HepG2 (cell line): ENCODE results near the gene TRRAP.

Experiments
- CEBPG ChIP-seq: IDR thresholded peaks from 2 replicates; pipeline ENCODE4 v1.6.1; 2016
- CHD4 ChIP-seq: fragments of 200-600 bp; sonication (generic); IDR thresholded peaks from 2 replicates; pipeline ENCODE4 v1.7.0; 2017; ENCODE audit warnings: mild to moderate bottlenecking, low read length, borderline replicate concordance
- FOXK2 ChIP-seq: fragments of 450-650 bp; IDR thresholded peaks from 2 replicates; pipeline ENCODE4 v1.6.1; 2016
- HMGXB4 ChIP-seq, 2 experiments: sonication (generic) in 1 of 2; formaldehyde crosslinking in 1 of 2; IDR thresholded peaks; 2 replicates each; pipeline versions ENCODE4 v1.4.0 to v1.6.1; 2018 to 2020; ENCODE audit warnings: missing genetic modification reagents in 2 of 2, borderline replicate concordance in 1 of 2, low read depth in 1 of 2, mild to moderate bottlenecking in 1 of 2, missing biosample characterization in 1 of 2
- JUNB ChIP-seq: sonication (generic); formaldehyde crosslinking; IDR thresholded peaks from 2 replicates; pipeline ENCODE4 v1.8.0; 2022; ENCODE audit warnings: missing genetic modification reagents, mild to moderate bottlenecking, borderline replicate concordance
- NR3C1 ChIP-seq: sonication (generic); formaldehyde crosslinking; IDR thresholded peaks from 2 replicates; pipeline ENCODE4 v1.4.0; 2020; ENCODE audit warnings: missing genetic modification reagents
- RARA ChIP-seq: IDR thresholded peaks from 2 replicates; pipeline ENCODE4 v1.6.1; 2016; ENCODE audit warnings: missing genetic modification reagents, missing compliant biosample characterization
- RNF2 ChIP-seq: fragments of 450-650 bp; conservative IDR thresholded peaks from 2 replicates; pipeline ENCODE4 v1.6.1; 2016; ENCODE audit warnings: low read depth
- SNRNP70 ChIP-seq: fragments of 200-400 bp; formaldehyde crosslinking; IDR thresholded peaks from 2 replicates; pipeline ENCODE4 v1.6.1; 2017; ENCODE audit warnings: mild to moderate bottlenecking, low read depth, low read length, moderate library complexity
- TOE1 ChIP-seq: sonication (generic); formaldehyde crosslinking; IDR thresholded peaks from 2 replicates; pipeline ENCODE4 v1.4.0; 2020; ENCODE audit warnings: mild to moderate bottlenecking, missing genetic modification reagents
- ZNF329 ChIP-seq: sonication (generic); formaldehyde crosslinking; IDR thresholded peaks from 2 replicates; pipeline ENCODE4 v1.9.0; 2021; ENCODE audit warnings: low read depth, mild to moderate bottlenecking, missing genetic modification reagents
- TF ChIP-seq, protein P1 (sequence below): sonication (generic); formaldehyde crosslinking; IDR thresholded peaks from 2 replicates; pipeline ENCODE4 v1.8.0; 2022; ENCODE audit warnings: missing genetic modification reagents, mild to moderate bottlenecking, borderline replicate concordance
- TF ChIP-seq, protein P2 (sequence below): conservative IDR thresholded peaks from 2 replicates; pipeline ENCODE4 v1.6.1; 2018; ENCODE audit warnings: missing genetic modification reagents

GRCh38 chr7:98840722-98841121 is 37.6 kb upstream of the TRRAP start:
- TF ChIP-seq RNF2 (no peak), HMGXB4 (CRISPR knock-in tag; IDR thresholded peaks at IDR 0.05; ENCODE audit: borderline replicate concordance in 1 of 2, low read depth in 1 of 2) (no peak), CHD4 (no peak), RARA (no peak), JUNB (CRISPR knock-in tag) (no peak), NR3C1 (no peak), ZNF329 (CRISPR knock-in tag) (no peak), CEBPG (CRISPR knock-in tag) (no peak), FOXK2 (no peak), TOE1 (no peak), SNRNP70 (no peak)
- TF ChIP-seq, protein P1, sequence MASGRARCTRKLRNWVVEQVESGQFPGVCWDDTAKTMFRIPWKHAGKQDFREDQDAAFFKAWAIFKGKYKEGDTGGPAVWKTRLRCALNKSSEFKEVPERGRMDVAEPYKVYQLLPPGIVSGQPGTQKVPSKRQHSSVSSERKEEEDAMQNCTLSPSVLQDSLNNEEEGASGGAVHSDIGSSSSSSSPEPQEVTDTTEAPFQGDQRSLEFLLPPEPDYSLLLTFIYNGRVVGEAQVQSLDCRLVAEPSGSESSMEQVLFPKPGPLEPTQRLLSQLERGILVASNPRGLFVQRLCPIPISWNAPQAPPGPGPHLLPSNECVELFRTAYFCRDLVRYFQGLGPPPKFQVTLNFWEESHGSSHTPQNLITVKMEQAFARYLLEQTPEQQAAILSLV (CRISPR knock-in tag), result no peak
- TF ChIP-seq, protein P2, sequence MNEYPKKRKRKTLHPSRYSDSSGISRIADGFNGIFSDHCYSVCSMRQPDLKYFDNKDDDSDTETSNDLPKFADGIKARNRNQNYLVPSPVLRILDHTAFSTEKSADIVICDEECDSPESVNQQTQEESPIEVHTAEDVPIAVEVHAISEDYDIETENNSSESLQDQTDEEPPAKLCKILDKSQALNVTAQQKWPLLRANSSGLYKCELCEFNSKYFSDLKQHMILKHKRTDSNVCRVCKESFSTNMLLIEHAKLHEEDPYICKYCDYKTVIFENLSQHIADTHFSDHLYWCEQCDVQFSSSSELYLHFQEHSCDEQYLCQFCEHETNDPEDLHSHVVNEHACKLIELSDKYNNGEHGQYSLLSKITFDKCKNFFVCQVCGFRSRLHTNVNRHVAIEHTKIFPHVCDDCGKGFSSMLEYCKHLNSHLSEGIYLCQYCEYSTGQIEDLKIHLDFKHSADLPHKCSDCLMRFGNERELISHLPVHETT (CRISPR knock-in tag), result no peak
